ENCODE data around the gene NRG2. TPM values are rescaled to one million over a fixed set of nuclear protein-coding genes. Genes with fewer than 3 reads are reported as not detected.

The NRG2 gene
- total RNA-seq, 5 donors from 2014 or later (not counting 1 experiment from before 2014, with no cell fraction given) = 0.12 to 0.15 (median 0.12) TPM; not detected in 1

GRCh38 chr5:139969318-139969717, 73.8 kb downstream of the NRG2 start:
- Histone ChIP-seq H3K27ac (ENCODE audit: low read length) (no peak overlapping the region), H3K4me1 (ENCODE audit: control insufficient read depth in 1 of 2, extremely low read depth in 1 of 2, insufficient read depth in 2 of 2, low read length in 2 of 2) (peaks cover 0 to 4% of the 10 kb centered on the region in 2 experiments), H3K4me3 (ENCODE audit: control insufficient read depth in 1 of 2, extremely low read depth in 1 of 2, low read length in 1 of 2) (no peak overlapping the region), H3K36me3 (ENCODE audit: control insufficient read depth in 2 of 2, extremely low read depth in 1 of 2, insufficient read depth in 1 of 2, low read length in 1 of 2) (no peaks in the 10 kb centered on the region), H3K9me3 (no peaks in the 10 kb centered on the region), H3K27me3 (replicated peaks in 1 of 2; ENCODE audit: control insufficient read depth in 2 of 2, extremely low read depth in 1 of 2, insufficient read depth in 2 of 2, low read length in 1 of 2) (peaks cover 8 to 21% of the 10 kb centered on the region in 2 experiments)
- Mint-ChIP-seq H3K36me3 (no peaks in the 10 kb centered on the region), H3K27ac (no peak overlapping the region), H3K9me3 (no peaks in the 10 kb centered on the region), H3K4me3 (no peak overlapping the region), H3K4me1 (peaks cover 0 to 3% (median 0%) of the 10 kb centered on the region in 3 donors), H3K27me3 (peaks cover 20 to 24% of the 10 kb centered on the region in 2 donors)
- no CpG with 5 or more reads among the region's 2 CpGs for WGBS (ENCODE audit: insufficient coverage)
- POLR2A ChIA-PET = interaction anchor here in 1 of 2 donors (0.5 kb wide), 1 partner anchor 748 kb away, joined by 3 read pairs; no protein-coding TSS in a partner anchor
- DNase-seq = no peak
- CTCF ChIA-PET = interaction anchor here (0.6 to 3.8 kb wide), 23 partner anchors 11 to 1207 kb away, joined by 3 to 63 read pairs (median 3); no protein-coding TSS in a partner anchor
- no peak for ATAC-seq (replicated peaks in 1 of 4)

- Mint-ChIP-seq H3K27ac (no peak overlapping the region), H3K4me3 (no peak overlapping the region), H3K9me3 (no peaks in the 10 kb centered on the region), H3K27me3 (peaks cover 16 to 24% of the 10 kb centered on the region in 2 donors), H3K4me1 (peaks cover 0 to 3% (median 0%) of the 10 kb centered on the region in 3 donors), H3K36me3 (no peaks in the 10 kb centered on the region)
- no peak overlapping the region for H3K27ac ChIP-seq (ENCODE audit: low read length)
- WGBS (ENCODE audit: insufficient coverage) = 23% methylated on average over 20 of the region's 23 CpGs
- ChIA-PET POLR2A (no interaction called here), CTCF (interaction anchor here (0.6 to 3.8 kb wide), 26 partner anchors 12 to 1206 kb away, joined by 3 to 63 read pairs (median 3); no protein-coding TSS in a partner anchor)
- DNase-seq = peak; percentile 64 to 90 (median 82)
- H3K4me3 ChIP-seq (ENCODE audit: control insufficient read depth in 1 of 2, extremely low read depth in 1 of 2, low read length in 1 of 2) = no peak overlapping the region
- H3K27me3 ChIP-seq (replicated peaks in 1 of 2; ENCODE audit: control insufficient read depth in 2 of 2, extremely low read depth in 1 of 2, insufficient read depth in 2 of 2, low read length in 1 of 2) = peaks cover 8 to 21% of the 10 kb centered on the region in 2 experiments
- no peaks in the 10 kb centered on the region for H3K36me3 ChIP-seq (ENCODE audit: control insufficient read depth in 2 of 2, extremely low read depth in 1 of 2, insufficient read depth in 1 of 2, low read length in 1 of 2)
- peaks cover 0 to 4% of the 10 kb centered on the region in 2 experiments for H3K4me1 ChIP-seq (ENCODE audit: control insufficient read depth in 1 of 2, extremely low read depth in 1 of 2, insufficient read depth in 2 of 2, low read length in 2 of 2)
- no peaks in the 10 kb centered on the region for H3K9me3 ChIP-seq
- peak; percentile 98 to 99 (median 98) for ATAC-seq (replicated peaks in 1 of 4)
Measured at GRCh38 chr5:139968547-139969261, 74.4 kb downstream of the NRG2 start.

- Mint-ChIP-seq H3K4me3 (no peak overlapping the region), H3K27ac (no peak overlapping the region), H3K4me1 (peaks cover 0 to 3% (median 0%) of the 10 kb centered on the region in 3 donors), H3K36me3 (no peaks in the 10 kb centered on the region), H3K9me3 (no peaks in the 10 kb centered on the region), H3K27me3 (peaks cover 16 to 21% of the 10 kb centered on the region in 2 donors)
- ChIA-PET CTCF (interaction anchor here (0.6 to 3.8 kb wide), 3 partner anchors 108 to 180 kb away, joined by 5 to 63 read pairs (median 6); no protein-coding TSS in a partner anchor), POLR2A (no interaction called here)
- peaks cover 8 to 21% of the 10 kb centered on the region in 2 experiments for H3K27me3 ChIP-seq (replicated peaks in 1 of 2; ENCODE audit: control insufficient read depth in 2 of 2, extremely low read depth in 1 of 2, insufficient read depth in 2 of 2, low read length in 1 of 2)
- DNase-seq = no peak
- peaks cover 0 to 4% of the 10 kb centered on the region in 2 experiments for H3K4me1 ChIP-seq (ENCODE audit: control insufficient read depth in 1 of 2, extremely low read depth in 1 of 2, insufficient read depth in 2 of 2, low read length in 2 of 2)
- H3K4me3 ChIP-seq (ENCODE audit: control insufficient read depth in 1 of 2, extremely low read depth in 1 of 2, low read length in 1 of 2) = no peak overlapping the region
- H3K36me3 ChIP-seq (ENCODE audit: control insufficient read depth in 2 of 2, extremely low read depth in 1 of 2, insufficient read depth in 1 of 2, low read length in 1 of 2) = no peaks in the 10 kb centered on the region
- no peak overlapping the region for H3K27ac ChIP-seq (ENCODE audit: low read length)
- ATAC-seq (replicated peaks in 1 of 4) = no peak
- 89% methylated on average over 3 of the region's 8 CpGs for WGBS (ENCODE audit: insufficient coverage)
- H3K9me3 ChIP-seq = no peaks in the 10 kb centered on the region
Measured at GRCh38 chr5:139967353-139967752, 75.7 kb downstream of the NRG2 start.

GRCh38 chr5:139966856-139967255, 76.2 kb downstream of the NRG2 start:
- Histone ChIP-seq H3K4me1 (ENCODE audit: control insufficient read depth in 1 of 2, extremely low read depth in 1 of 2, insufficient read depth in 2 of 2, low read length in 2 of 2) (peaks cover 0 to 4% of the 10 kb centered on the region in 2 experiments), H3K27ac (ENCODE audit: low read length) (no peak overlapping the region), H3K4me3 (ENCODE audit: control insufficient read depth in 1 of 2, extremely low read depth in 1 of 2, low read length in 1 of 2) (no peak overlapping the region), H3K27me3 (replicated peaks in 1 of 2; ENCODE audit: control insufficient read depth in 2 of 2, extremely low read depth in 1 of 2, insufficient read depth in 2 of 2, low read length in 1 of 2) (peaks cover 8 to 22% of the 10 kb centered on the region in 2 experiments), H3K36me3 (ENCODE audit: control insufficient read depth in 2 of 2, extremely low read depth in 1 of 2, insufficient read depth in 1 of 2, low read length in 1 of 2) (no peaks in the 10 kb centered on the region), H3K9me3 (no peaks in the 10 kb centered on the region)
- ATAC-seq (replicated peaks in 1 of 4) = no peak
- no peaks in the 10 kb centered on the region for H3K36me3 Mint-ChIP-seq
- H3K4me3 Mint-ChIP-seq = no peak overlapping the region
- DNase-seq = no peak
- ChIA-PET POLR2A (no interaction called here), CTCF (interaction anchor here (1.1 to 1.2 kb wide), 2 partner anchors 179 to 180 kb away, joined by 6 read pairs; no protein-coding TSS in a partner anchor)
- H3K9me3 Mint-ChIP-seq = no peaks in the 10 kb centered on the region
- H3K4me1 Mint-ChIP-seq = peaks cover 0 to 3% (median 0%) of the 10 kb centered on the region in 3 donors
- WGBS (ENCODE audit: insufficient coverage) = 92% methylated on average over 2 of the region's 4 CpGs
- H3K27me3 Mint-ChIP-seq = peaks cover 20 to 23% of the 10 kb centered on the region in 2 donors
- H3K27ac Mint-ChIP-seq = no peak overlapping the region

GRCh38 chr5:139964994-139965565, 78.0 kb downstream of the NRG2 start:
- Histone ChIP-seq H3K4me3 (ENCODE audit: control insufficient read depth in 1 of 2, extremely low read depth in 1 of 2, low read length in 1 of 2) (no peak overlapping the region), H3K4me1 (ENCODE audit: control insufficient read depth in 1 of 2, extremely low read depth in 1 of 2, insufficient read depth in 2 of 2, low read length in 2 of 2) (peaks cover 0 to 4% of the 10 kb centered on the region in 2 experiments), H3K27me3 (replicated peaks in 1 of 2; ENCODE audit: control insufficient read depth in 2 of 2, extremely low read depth in 1 of 2, insufficient read depth in 2 of 2, low read length in 1 of 2) (peaks cover 5 to 28% of the 10 kb centered on the region in 2 experiments), H3K36me3 (ENCODE audit: control insufficient read depth in 2 of 2, extremely low read depth in 1 of 2, insufficient read depth in 1 of 2, low read length in 1 of 2) (no peaks in the 10 kb centered on the region), H3K9me3 (no peaks in the 10 kb centered on the region), H3K27ac (ENCODE audit: low read length) (no peak overlapping the region)
- Mint-ChIP-seq H3K9me3 (no peaks in the 10 kb centered on the region), H3K27me3 (peaks cover 7 to 9% of the 10 kb centered on the region in 2 donors), H3K4me1 (peaks cover 0 to 3% (median 0%) of the 10 kb centered on the region in 3 donors), H3K27ac (no peak overlapping the region), H3K36me3 (no peaks in the 10 kb centered on the region), H3K4me3 (no peak overlapping the region)
- no peak for ATAC-seq (replicated peaks in 1 of 4)
- CTCF ChIA-PET = no interaction called here
- WGBS (ENCODE audit: insufficient coverage) = 78% methylated on average over 4 of the region's 8 CpGs
- DNase-seq = no peak
- POLR2A ChIA-PET = no interaction called here

- peaks cover 0 to 4% of the 10 kb centered on the region in 2 experiments for H3K4me1 ChIP-seq (ENCODE audit: control insufficient read depth in 1 of 2, extremely low read depth in 1 of 2, insufficient read depth in 2 of 2, low read length in 2 of 2)
- H3K4me3 Mint-ChIP-seq = no peak overlapping the region
- H3K9me3 ChIP-seq = no peaks in the 10 kb centered on the region
- H3K36me3 ChIP-seq (ENCODE audit: control insufficient read depth in 2 of 2, extremely low read depth in 1 of 2, insufficient read depth in 1 of 2, low read length in 1 of 2) = no peaks in the 10 kb centered on the region
- H3K4me1 Mint-ChIP-seq = peaks cover 0 to 3% (median 0%) of the 10 kb centered on the region in 3 donors
- POLR2A ChIA-PET = no interaction called here
- CTCF ChIA-PET = interaction anchor here in 1 of 2 donors (0.6 kb wide), 1 partner anchor 119 kb away, joined by 3 read pairs; no protein-coding TSS in a partner anchor
- H3K27ac Mint-ChIP-seq = no peak overlapping the region
- H3K27me3 ChIP-seq (replicated peaks in 1 of 2; ENCODE audit: control insufficient read depth in 2 of 2, extremely low read depth in 1 of 2, insufficient read depth in 2 of 2, low read length in 1 of 2) = peaks cover 2 to 28% of the 10 kb centered on the region in 2 experiments
- no peak overlapping the region for H3K4me3 ChIP-seq (ENCODE audit: control insufficient read depth in 1 of 2, extremely low read depth in 1 of 2, low read length in 1 of 2)
- no peak for DNase-seq
- no peaks in the 10 kb centered on the region for H3K9me3 Mint-ChIP-seq
- no peaks in the 10 kb centered on the region for H3K36me3 Mint-ChIP-seq
- no peak overlapping the region for H3K27ac ChIP-seq (ENCODE audit: low read length)
- no peak for ATAC-seq (replicated peaks in 1 of 4)
- 79% methylated on average over 2 of the region's 4 CpGs for WGBS (ENCODE audit: insufficient coverage)
- H3K27me3 Mint-ChIP-seq = peaks cover 4 to 6% of the 10 kb centered on the region in 2 donors
Measured at GRCh38 chr5:139964266-139964993, 78.7 kb downstream of the NRG2 start.
